ENCODE measurements around the gene PRDM12.

DNA sequence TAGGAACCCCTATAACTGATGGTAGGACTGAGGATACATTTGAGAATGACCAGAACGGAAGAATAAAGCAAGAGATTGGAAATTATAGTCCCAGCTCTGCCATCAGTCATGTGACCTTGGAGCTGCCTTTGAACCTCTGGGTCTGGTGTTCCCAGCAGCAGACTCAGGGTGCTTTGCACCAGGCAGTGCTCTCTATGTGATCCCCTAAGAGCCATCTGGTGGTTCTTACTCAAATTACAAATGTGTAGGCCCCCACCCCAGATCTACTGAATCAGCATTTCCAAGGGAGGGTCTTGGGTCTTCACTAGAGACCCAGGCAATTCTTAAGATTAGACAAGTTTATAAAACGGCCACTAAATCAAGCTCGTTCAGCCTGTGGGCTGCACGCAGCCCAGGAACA, 40.2 kb upstream of the PRDM12 start:
- TF ChIP-seq CTCF (IDR thresholded peaks at IDR 0.05; ENCODE audit: low read depth, low read length, poor library complexity, severe bottlenecking) (no peak), EZH2phosphoT487 (IDR thresholded peaks at IDR 0.05; ENCODE audit: borderline replicate concordance, low read length) (no peak)

Measured in DOHH2 (cell line).